HG03039 (cell line): ENCODE results near the gene DDX4.
A peak's percentile ranks its signal among the peaks of the same experiment; 100 is the strongest.
"Not testable (repeated sequence)": the region's sequence is repeated elsewhere in the genome, so short reads cannot be mapped to it uniquely, and the experiment has no call there.

Experiments
- ATAC-seq: cut with Tn5 transposase; IDR thresholded peaks from one replicate; pipeline ENCODE4 v1.9.1; 2021; ENCODE audit warnings: mild to moderate bottlenecking, moderate library complexity; ENCODE audit not compliant: unreplicated experiment

Gene DDX4

DNA sequence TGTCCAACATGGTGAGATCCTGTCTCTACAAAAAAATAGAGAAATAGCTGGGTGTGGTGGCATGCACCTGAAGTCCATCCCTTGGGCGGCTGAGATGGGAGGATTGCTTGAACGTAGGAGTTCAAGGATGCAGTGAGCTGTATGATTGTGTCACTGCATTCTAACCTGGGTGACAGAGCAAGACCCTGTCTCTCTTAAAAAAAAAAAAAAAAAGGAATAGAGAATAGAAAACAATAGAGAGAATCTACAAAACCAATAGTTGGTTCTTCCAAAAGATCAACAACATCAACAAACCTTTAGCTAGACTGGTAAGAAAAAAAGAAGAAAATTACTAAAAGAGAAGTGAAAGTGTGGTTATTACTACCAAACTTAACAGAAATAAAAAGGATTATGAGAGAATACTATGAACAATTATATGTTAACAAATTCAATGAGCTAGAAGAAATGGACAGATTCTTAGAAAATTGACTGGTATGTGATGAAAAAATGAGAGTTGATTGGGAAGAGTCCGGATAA lies 17.6 kb upstream of the DDX4 start:
- ATAC-seq, result no peak

DNA sequence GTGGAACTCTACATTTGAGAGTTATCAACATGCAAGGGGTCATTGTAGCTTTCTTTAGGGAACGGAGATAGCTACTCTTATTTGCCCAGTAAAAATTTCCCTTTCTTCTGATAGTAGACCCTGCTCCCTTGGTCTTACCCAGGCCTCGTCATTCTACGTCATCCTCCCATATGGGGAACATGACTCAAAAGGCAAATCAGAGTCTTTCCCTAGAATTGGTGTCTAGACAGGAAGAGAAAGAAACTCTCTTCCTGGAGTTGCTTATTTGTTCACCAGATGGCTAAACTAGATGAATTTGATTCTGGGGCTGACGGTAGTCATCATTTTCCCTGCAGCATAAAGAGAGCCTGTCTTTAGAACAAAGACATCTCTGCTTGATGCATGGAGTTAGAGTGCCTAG lies 13.6 kb upstream of the DDX4 start:
- no peak for ATAC-seq

DNA sequence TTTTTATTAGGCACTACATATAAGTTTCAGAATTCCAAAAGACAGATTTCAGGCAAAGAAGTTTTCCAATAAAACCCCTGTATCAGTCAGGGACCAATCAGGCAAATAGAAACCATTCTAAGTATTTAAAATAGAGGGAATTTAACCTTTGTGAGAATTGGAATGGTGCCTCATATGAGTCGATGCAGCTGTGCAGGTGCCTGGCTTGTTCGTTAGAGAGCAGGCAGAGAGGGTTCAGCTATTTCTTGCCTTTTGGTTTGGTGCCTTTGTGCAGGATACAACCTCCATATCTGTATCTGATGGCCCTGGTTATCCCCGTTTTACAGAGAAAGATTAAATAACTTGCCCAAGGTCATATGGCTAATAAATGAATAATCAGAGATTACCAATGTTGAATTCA lies 6.0 kb upstream of the DDX4 start:
- ATAC-seq, result no peak

DNA sequence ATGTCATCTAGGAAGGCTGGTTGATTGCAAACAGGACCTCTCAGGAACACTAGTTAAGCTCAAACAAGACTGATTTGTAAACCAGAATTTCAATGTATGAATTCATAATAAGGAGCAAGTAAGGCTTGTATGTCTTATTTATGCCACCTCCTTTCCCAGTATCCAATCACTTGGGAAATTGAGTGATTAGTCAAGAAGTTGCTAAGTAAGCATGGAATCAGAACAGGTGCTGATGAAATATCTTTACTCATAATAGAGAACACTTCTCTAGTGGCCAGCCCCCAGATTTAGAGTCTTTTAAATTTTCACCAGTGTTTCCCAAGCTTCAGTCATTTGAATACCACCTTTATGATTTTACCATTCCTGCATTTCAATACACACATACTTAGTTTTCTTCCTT lies 5.3 kb upstream of the DDX4 start:
- no peak for ATAC-seq

DNA sequence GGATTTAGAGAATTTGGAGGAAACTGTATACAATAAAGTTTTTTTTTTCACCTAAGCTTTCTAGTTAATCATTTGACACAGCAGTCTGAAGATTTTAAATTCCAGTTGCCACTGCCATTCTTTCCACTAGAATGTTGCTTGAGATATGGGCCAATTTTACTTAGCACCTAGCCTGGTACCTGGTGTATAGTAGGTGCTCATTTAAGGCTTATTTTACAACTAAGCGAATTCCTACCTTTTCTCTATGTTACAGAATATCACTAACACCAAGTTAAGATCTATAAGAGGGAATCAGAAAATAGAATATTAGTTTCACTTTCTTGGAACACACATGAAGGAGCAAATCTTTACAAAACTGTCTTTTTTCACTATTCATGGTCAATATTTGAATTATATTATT lies 3.2 kb upstream of the DDX4 start:
- no peak for ATAC-seq

DNA sequence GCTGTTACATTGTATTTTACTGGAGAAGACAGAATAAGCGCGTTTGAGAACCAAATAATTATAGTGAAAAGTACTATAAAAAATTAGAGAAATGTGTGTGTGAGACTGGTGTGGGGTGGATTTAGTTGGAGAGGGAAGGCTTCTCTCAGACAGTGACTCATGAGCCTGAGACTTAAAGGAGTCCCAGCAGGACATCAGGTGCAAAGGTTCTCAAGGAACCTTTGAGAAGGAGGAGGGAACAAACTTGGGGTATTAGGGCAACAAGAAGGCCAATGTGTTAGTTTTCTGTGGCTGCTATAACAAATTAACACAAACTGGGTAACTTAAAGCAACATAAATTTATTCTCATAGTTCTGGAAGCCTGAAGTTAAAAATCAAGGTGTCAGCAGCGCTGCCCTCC lies 4.9 kb downstream of the DDX4 start:
- no peak for ATAC-seq

DNA sequence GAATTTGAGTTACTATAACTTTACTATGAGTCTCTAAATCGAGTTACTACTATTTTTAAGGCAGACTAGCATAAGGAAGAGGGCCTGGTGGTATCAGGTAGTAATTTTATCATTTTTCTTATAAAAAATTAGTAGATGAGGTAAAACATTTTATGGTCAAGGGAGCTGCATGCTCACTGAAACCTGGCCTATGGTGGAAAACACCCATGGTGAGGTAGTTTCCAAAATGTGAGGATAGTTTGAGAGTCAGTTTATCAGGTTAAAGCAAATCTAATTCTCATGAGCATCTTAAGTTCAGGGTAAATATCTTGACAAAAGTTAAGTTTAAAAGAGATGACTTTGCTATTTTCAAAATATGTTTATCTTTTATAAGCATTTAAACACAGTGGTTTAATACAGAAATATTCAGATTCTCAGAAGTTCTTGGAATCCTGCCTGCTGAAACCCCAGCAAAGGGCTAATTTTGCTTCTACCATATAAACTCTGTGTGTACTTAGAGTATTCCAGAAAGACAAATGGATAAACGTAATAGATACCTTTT lies 10.0 kb downstream of the DDX4 start:
- no peak for ATAC-seq

DNA sequence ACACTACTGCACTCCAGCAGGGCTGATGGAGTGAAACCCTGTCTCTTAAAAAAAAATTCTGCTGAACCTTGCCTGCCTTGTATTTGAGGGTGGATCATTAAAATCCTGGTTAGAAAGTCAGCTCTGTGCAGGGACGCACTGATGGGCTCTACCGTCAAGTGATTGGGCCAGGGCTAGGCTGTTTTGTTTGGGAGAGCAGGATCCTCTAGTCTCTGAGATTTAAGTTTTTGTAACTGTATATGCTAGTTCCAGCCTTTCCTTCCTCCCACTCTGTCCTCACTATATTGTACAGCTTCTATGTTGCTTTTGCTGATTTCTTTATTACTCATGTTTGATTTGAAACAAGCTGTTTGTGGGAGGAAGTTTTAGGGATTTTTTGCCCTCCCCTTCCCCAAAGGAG lies 11.5 kb downstream of the DDX4 start:
- ATAC-seq, result no peak

DNA sequence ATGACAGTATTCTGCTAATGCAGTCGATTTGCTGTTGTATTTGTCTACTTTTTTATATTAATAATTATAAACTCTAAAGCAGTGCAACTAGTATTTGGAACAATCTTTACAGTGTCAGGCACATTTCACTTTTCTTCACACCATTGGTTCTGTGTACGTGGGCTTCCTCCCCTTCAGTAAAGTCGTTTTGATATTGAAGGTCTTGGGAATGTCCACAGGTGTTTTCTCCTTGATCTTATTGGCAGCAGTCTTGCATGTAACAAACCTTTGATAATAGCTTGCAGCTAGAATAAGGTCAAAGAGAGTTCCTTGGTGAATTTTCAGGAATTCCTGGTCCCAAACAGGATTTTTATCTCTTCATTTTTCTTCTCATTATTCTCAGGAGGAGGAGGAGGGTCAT lies 12.2 kb downstream of the DDX4 start:
- no peak for ATAC-seq

DNA sequence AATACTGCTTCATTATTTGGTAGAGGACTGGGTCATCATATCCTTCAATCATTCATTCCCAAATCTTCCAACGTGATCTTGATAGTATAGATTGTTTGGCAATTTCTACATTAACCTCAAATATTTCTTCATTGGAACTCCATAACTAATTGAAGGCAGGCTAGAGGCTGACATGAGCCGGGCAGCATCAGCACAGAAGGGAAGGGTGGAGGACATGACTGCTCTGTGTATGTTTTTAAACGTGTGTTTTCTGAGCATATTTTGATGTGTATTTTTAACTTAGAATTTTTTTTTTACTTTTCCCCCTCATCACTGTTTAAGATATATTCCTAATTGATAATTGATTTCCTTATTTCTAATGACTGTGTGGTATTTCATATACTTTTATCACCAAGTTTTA lies 12.6 kb downstream of the DDX4 start:
- ATAC-seq, result no peak

DNA sequence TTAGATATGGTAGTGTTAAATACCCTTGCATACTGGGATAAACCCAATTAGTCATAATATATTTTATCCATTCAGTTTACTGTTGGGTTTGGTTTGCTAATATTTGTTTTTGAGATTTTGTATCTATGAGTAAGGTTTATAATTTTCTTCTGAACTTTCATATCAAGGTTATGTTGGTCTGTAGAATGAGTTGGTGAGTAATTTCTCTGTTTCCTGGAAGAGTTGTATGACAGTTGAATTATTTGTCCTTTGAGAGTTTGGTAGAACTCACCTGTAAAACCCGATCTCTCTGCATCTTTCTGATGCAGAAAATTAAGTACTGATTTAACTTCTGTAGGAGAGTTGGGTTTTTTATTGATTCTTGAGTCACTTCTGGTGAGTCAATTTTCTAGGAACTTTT lies 20.4 kb downstream of the DDX4 start:
- no peak for ATAC-seq

DNA sequence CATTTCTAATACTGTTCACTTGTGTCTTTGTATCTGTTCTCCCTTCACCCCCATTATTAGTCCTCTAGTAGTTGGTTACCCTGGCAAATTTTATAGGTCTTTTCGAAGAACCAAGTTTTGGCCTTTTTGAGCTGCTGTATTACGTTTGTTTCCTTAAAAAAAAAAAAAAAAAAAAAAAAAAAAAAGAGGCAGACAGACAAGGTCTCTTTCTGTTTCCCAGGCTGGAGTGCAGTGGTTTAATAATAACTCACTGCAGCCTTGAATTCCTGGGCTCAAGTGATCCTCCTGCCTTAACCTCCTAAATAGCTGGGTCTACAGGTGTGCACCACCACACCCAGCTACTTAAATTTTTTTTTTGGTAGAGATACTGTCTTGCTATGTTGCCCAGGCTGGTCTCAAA lies 20.9 kb downstream of the DDX4 start:
- ATAC-seq, result no peak

DNA sequence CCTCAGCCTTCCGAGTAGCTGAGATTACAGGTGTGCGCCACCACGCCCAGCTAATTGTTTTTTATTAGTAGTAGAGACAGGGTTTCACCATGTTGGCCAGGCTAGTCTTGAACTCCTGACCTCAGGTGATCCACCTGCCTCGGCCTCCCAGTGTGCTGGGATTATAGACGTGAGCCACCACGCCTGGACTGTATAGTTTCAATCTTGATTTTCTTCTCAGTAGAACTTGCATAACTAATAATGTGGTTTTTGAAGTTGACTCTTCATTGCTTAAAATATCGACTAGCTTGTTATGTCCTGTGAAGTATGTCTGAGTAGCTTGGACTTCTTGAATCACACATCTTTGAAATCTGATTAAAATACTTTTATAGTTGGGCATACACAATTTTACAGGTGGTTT lies 23.9 kb downstream of the DDX4 start:
- ATAC-seq, result not testable (repeated sequence)

DNA sequence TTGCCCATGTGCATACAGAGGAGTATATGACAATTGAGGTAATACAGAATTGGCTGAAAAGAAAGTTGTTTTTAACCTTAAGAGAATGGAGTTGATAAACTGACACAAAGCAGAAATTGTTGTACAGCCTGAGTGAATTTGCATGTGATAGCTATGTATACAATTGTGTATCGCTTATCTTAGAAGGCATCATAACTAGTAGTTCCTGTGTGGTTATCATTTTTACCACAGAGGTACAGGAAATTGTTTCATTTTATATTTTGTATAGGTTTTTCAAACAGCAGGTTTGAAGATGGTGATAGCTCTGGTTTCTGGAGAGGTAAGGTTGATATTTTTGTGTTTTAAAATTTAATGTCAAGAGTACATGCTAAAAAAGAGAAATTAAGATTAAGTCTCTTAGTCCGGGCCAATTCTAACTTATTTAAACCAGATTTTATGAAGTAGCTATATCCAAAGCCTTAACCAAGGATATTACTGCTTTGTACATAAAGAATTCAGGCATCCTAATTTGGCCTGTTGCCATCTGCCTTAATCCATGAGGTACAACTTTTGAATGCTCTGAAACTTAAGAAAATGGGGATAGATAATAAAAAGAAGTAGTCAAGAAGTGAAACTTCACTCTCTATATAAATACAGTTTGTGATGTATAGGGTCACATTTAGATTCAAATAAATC lies 26.0 kb downstream of the DDX4 start:
- ATAC-seq, result no peak

DNA sequence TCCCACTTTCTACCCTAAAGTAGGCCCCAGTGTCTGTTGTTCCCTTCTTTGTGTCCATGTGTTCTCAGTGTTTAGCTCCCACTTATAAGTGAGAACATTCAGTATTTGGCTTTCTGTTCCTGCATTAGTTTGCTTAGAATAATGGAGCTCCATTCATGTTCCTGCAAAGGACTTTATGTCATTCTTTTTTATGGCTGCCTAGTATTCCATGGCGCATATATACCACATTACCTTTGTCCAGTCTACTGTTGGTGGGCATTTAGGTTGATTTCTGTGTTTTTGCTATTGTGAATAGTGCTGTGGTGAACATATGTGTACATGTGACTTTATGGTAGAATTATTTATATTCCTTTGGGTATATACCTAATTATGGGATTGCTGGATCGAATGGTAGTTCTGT lies 30.4 kb downstream of the DDX4 start:
- no peak for ATAC-seq

DNA sequence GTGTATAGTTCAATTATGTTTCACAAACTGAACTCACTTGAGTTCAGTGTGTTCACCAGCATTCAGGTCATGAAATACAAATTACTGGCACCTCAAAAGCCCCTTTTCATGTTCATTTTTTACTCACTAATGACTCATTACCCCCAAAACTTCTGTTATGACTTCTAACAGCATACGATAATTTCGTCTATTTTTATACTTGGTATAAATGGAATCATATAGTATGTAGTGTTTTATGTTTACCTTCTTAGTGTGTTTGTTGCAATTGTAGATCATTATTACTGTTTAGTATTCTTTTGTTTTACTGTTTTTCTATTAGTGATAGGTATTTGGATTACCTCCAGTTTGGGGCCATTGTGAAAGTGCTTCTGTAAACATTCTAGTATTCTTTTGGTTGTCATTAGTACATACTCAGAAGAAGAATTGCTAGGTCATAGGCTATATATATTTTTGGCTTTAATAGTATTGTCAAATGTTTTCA lies 33.4 kb downstream of the DDX4 start:
- ATAC-seq, result peak; percentile 60

DNA sequence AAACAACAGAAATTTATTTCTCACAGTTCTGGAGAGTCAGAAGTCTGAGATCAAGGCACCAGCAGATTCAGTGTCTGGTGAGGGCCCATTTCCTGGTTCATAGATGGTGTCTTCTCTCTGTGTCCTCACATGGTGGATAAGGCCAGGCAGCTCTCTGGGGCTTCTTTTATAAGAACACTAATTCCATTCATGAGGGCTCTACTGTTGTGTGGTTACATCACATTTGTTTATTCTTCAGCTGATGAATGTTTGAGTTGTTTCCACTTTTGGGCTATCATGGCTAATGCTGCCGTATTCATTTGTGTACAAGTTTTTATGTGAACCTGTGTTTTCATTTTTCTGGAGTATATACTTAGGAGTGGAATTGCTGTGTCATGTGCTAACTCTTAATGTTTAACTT lies 35.2 kb downstream of the DDX4 start:
- no peak for ATAC-seq

DNA sequence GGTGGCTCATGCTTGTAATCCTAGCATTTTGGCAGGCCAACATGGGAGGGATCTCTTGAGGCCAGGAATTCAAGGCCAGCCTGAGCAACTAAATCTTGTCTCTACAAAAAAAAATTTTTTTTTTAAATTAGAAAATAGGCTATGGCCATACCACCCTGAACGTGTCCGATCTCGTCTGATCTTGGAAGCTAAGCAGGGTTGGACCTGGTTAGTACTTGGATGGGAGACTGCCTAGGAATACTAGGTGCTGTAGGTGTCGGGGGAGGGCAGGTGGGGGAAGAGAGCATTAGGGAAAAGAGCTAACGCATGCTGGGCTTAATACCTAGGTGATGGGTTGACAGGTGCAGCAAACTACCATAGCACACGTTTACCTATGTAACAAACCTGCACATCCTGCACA lies 39.5 kb downstream of the DDX4 start:
- ATAC-seq, result no peak

DNA sequence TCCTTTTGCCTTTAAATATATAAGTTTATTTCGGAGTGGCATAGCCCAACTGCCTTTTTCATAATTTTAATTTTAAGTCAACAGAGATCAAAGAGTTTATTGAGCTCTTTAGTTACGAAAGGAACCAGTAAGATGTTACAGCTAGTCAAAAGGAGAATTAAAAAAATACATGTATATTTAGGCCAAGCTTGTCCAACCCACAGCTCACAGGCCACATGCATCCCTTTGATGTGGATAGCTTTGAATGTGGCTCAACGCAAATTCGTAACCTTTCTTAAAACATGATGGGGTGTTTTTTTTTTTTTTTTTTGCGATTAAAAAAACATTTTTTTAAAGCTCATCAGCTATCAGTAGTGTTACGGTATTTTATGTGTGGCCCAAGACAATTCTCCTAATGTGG lies 63.1 kb downstream of the DDX4 start:
- no peak for ATAC-seq

DNA sequence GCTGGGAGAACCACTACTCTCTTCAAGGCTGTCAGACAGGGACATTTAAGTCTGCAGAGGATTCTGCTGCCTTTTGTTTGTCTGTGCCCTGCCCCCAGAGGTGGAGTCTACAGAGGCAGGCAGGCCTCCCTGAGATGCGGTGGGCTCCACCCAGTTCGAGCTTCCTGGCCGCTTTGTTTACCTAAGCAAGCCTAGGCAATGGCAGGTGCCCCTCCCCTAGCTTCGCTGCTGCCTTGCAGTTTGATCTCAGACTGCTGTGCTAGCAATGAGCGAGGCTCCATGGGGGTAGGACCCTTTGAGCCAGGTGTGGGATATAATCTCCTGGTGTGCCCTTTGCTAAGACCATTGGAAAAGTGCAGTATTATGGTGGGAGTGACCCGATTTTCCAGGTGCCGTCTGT lies 71.0 kb downstream of the DDX4 start:
- ATAC-seq, result not testable (repeated sequence)

DNA sequence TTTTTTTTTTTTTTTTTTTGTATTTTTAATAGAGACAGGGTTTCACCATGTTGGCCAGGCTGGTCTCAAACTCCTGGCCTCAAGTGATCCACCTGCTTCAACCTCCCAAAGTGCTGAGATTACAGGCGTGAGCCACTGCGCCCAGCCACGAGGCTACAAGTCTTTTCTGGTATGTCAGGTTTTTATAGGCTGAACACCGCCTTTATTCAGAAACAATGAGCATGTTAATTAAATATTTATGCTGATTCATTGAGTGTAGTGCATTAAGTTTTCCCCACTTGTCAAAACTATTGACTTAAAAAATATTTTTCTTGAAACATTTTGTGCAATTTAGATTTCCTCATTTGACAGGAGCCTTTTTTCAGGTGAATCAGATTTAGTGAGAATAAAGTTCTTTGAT lies 78.1 kb downstream of the DDX4 start:
- not testable (repeated sequence) for ATAC-seq

DNA sequence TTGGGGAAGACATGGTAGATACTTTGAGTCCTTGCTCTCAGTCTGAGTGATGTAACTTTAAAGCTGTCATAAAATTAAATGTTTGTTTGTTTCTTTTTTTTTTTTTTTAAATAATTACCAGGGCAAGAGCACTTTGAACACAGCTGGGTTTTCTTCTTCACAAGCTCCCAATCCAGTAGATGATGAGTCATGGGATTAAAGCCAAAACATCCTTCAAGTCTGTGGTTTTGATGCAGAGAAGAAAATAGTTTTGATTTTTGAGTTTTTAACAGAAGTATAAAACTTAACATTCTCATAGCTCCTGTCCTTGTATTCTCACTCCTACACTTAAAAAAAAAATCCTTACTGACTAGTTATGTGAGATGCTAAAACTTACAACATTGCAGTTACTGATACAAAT lies 78.5 kb downstream of the DDX4 start:
- no peak for ATAC-seq

DNA sequence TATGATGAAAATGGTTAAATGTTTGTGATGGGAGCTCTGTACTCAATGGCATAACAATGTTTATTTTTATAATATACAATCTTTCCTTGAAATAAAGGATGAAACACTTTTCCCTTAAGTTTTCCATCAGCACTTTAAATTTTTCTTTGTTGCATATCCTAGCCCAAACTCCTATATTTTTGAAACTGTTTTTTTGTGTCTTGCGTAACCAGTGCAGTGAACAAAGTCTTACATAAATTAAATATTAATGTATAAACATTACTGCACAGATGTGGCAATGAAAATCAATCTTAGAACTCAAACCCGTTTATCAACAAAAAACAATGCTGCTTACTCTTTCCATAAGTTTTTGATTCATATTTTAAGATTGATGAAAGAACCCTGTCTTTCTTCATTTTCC lies 79.2 kb downstream of the DDX4 start:
- no peak for ATAC-seq
